CD4-positive, alpha-beta T cell treated with Interleukin-6 at 100 ng/mL for 8 hours (primary cell): ENCODE results near the gene OPA1.

Source experiments
- DNase-seq: peaks from one replicate; pipeline ENCODE4 v3.0.0-alpha.2; 2020; ENCODE audit warnings: mixed read lengths, low spot score

Gene OPA1

GRCh38 chr3:193737191-193737751 is 144.3 kb downstream of the OPA1 start:
- DNase-seq: no peak

GRCh38 chr3:193742628-193743027 is 149.6 kb downstream of the OPA1 start:
- DNase-seq: no peak

GRCh38 chr3:193743702-193744047 is 150.7 kb downstream of the OPA1 start:
- DNase-seq: no peak

- DNase-seq: no peak
Measured at GRCh38 chr3:193744048-193744821, 151.2 kb downstream of the OPA1 start.

- DNase-seq: no peak
Measured at GRCh38 chr3:193744822-193745684, 152.0 kb downstream of the OPA1 start.

DNA sequence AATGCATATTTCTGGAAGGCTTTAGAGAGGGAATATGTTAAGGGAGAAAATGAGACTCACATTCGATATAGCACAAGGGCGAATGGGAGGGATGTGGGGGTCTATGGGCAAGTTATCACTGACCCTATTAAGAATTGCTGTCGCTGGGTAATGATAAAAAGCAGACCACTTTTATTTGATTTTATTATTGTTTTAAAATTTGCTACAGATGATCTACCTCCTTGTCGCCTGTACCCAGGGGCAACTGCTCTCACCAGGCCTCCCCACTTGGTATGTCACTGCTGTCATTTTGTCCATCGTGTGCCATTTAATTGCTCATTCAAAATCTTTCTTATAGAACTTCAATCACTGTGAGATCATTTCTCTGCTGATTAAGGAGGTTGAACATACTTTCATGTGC is 153.8 kb downstream of the OPA1 start:
- no peak for DNase-seq
